CD8-positive, alpha-beta memory T cell (primary cell): ENCODE measurements around the gene NDUFB10. TPM values are rescaled to one million over a fixed set of nuclear protein-coding genes. Genes with fewer than 3 reads are reported as not detected.

Experiments used
- CTCF ChIA-PET: fragments of 350-600 bp; sonication (Branson Sonifier 250); formaldehyde crosslinking; loops from one replicate; lab custom pipeline; 2021; ENCODE audit warnings: antibody characterized with exemption; lab: Charles Lee
- POLR2A ChIA-PET: fragments of 350-600 bp; sonication (Branson Sonifier 250); formaldehyde crosslinking; loops from one replicate; lab custom pipeline; 2021; ENCODE audit warnings: antibody characterized with exemption; lab: Charles Lee
- DNase-seq, 5 donors: peaks; one replicate each; pipeline versions ENCODE4 v3.0.0 to v3.0.0-alpha.2; 2020 to 2022; ENCODE audit warnings: mixed read lengths in 1 of 5
- H3K27ac ChIP-seq: one replicate; pipeline ENCODE4 v1.7.0; 2013; ENCODE audit warnings: low read depth, mild to moderate bottlenecking, low read length, moderate library complexity
- H3K27me3 ChIP-seq: 2 replicates; pipeline ENCODE4 v1.7.0; 2013; ENCODE audit warnings: low read length, mild to moderate bottlenecking; ENCODE audit not compliant: insufficient read depth, poor library complexity, severe bottlenecking
- H3K36me3 ChIP-seq: 2 replicates; pipeline ENCODE4 v1.7.0; 2013; ENCODE audit warnings: mild to moderate bottlenecking, low read length, moderate library complexity; ENCODE audit not compliant: insufficient read depth
- H3K4me1 ChIP-seq: 2 replicates; pipeline ENCODE4 v1.7.0; 2013; ENCODE audit warnings: mild to moderate bottlenecking, low read length, moderate library complexity; ENCODE audit not compliant: insufficient read depth
- H3K4me3 ChIP-seq: 2 replicates; pipeline ENCODE4 v1.7.0; 2013; ENCODE audit warnings: mild to moderate bottlenecking, low read length
- H3K9me3 ChIP-seq: 2 replicates; pipeline ENCODE4 v1.7.0; 2013; ENCODE audit warnings: mild to moderate bottlenecking, low read length
- H3K27ac Mint-ChIP-seq, 8 donors: one replicate each; pipeline ENCODE4 v1.8.0; 2020 to 2021; ENCODE audit warnings: mixed read lengths in 8 of 8, mild to moderate bottlenecking in 6 of 8, inconsistent platforms in 3 of 8, moderate library complexity in 3 of 8
- H3K27me3 Mint-ChIP-seq, 2 donors: one replicate each; pipeline ENCODE4 v1.8.0; 2020 to 2021; ENCODE audit warnings: mixed read lengths in 2 of 2, mild to moderate bottlenecking in 1 of 2, moderate library complexity in 1 of 2
- H3K36me3 Mint-ChIP-seq, 3 donors: one replicate each; pipeline ENCODE4 v1.8.0; 2020 to 2021; ENCODE audit warnings: mixed read lengths in 3 of 3, inconsistent platforms in 1 of 3, mild to moderate bottlenecking in 1 of 3
- H3K4me1 Mint-ChIP-seq, 3 donors: one replicate each; pipeline ENCODE4 v1.8.0; 2020 to 2021; ENCODE audit warnings: mixed read lengths in 3 of 3, inconsistent platforms in 1 of 3, mild to moderate bottlenecking in 1 of 3
- H3K4me3 Mint-ChIP-seq, 7 donors: one replicate each; pipeline ENCODE4 v1.8.0; 2020 to 2021; ENCODE audit warnings: mixed read lengths in 7 of 7, mild to moderate bottlenecking in 6 of 7, moderate library complexity in 4 of 7, inconsistent platforms in 2 of 7
- H3K9me3 Mint-ChIP-seq, 5 donors: one replicate each; pipeline ENCODE4 v1.8.0; 2020 to 2022; ENCODE audit warnings: mixed read lengths in 5 of 5, mild to moderate bottlenecking in 3 of 5, moderate library complexity in 2 of 5, inconsistent platforms in 1 of 5
- polyA plus RNA-seq: library from polyadenylated mRNA; unstranded; fragments of 300-500 nt; fragmentation: Illumina TruSeq; gene quantifications from one replicate; pipeline ENCODE4 v1.2.3, GENCODE V29; 2021
- total RNA-seq, 2 experiments: library from RNA; stranded (reverse); gene quantifications; one replicate each; pipeline ENCODE4 v1.2.3, GENCODE V29; 2021

NDUFB10 gene
- total and polyA plus RNA-seq, 3 experiments from 2014 or later = 150 to 236 (median 152) TPM

GRCh38 chr16:1920727-1921171 is 38.6 kb upstream of the NDUFB10 start:
- no peak overlapping the region for H3K4me3 ChIP-seq

DNA sequence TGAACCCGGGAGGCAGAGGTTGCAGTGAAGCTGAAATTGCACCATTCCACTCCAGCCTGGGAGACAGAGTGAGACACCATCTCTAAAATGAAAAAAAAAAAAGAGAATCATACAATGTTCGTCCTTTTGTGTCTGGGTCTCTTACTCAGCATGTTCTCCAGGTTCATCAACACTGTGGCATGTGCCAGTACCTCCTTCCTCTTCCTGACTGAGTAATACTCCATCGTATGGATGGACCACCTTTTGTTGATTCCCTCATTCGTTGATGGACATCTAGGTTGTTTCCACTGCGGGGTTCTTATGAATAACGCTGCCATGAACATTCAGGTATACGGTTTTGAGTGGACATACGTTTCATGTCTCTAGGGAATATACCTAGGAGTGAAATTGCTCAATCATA is 37.0 kb upstream of the NDUFB10 start:
- CTCF ChIA-PET = no interaction called here
- H3K4me1 ChIP-seq = no peaks in the 10 kb centered on the region
- H3K9me3 ChIP-seq = no peaks in the 10 kb centered on the region
- no peak overlapping the region for H3K4me3 ChIP-seq
- Mint-ChIP-seq H3K4me1 (no peaks in the 10 kb centered on the region), H3K36me3 (peaks cover 0 to 1% (median 0%) of the 10 kb centered on the region in 3 donors), H3K27me3 (peaks cover 33 to 43% of the 10 kb centered on the region in 2 donors), H3K27ac (no peak overlapping the region), H3K4me3 (no peak overlapping the region), H3K9me3 (no peaks in the 10 kb centered on the region)
- POLR2A ChIA-PET = no interaction called here
- H3K36me3 ChIP-seq = no peaks in the 10 kb centered on the region
- peaks cover 26% of the 10 kb centered on the region for H3K27me3 ChIP-seq
- no peak overlapping the region for H3K27ac ChIP-seq
- DNase-seq = no peak

More at GRCh38 chr16:1920727-1921171, 38.6 kb upstream of the NDUFB10 start:
- POLR2A ChIA-PET = no interaction called here
- H3K9me3 ChIP-seq = no peaks in the 10 kb centered on the region
- peaks cover 26% of the 10 kb centered on the region for H3K27me3 ChIP-seq
- no peaks in the 10 kb centered on the region for H3K36me3 ChIP-seq
- no peaks in the 10 kb centered on the region for H3K4me1 ChIP-seq
- CTCF ChIA-PET = no interaction called here
- H3K27ac ChIP-seq = no peak overlapping the region
- peaks cover 0 to 1% (median 0%) of the 10 kb centered on the region in 3 donors for H3K36me3 Mint-ChIP-seq
- no peak for DNase-seq
- H3K4me1 Mint-ChIP-seq = no peaks in the 10 kb centered on the region
- peaks cover 37 to 57% of the 10 kb centered on the region in 2 donors for H3K27me3 Mint-ChIP-seq
- no peaks in the 10 kb centered on the region for H3K9me3 Mint-ChIP-seq
- H3K4me3 Mint-ChIP-seq = no peak overlapping the region
- no peak overlapping the region for H3K27ac Mint-ChIP-seq

DNA sequence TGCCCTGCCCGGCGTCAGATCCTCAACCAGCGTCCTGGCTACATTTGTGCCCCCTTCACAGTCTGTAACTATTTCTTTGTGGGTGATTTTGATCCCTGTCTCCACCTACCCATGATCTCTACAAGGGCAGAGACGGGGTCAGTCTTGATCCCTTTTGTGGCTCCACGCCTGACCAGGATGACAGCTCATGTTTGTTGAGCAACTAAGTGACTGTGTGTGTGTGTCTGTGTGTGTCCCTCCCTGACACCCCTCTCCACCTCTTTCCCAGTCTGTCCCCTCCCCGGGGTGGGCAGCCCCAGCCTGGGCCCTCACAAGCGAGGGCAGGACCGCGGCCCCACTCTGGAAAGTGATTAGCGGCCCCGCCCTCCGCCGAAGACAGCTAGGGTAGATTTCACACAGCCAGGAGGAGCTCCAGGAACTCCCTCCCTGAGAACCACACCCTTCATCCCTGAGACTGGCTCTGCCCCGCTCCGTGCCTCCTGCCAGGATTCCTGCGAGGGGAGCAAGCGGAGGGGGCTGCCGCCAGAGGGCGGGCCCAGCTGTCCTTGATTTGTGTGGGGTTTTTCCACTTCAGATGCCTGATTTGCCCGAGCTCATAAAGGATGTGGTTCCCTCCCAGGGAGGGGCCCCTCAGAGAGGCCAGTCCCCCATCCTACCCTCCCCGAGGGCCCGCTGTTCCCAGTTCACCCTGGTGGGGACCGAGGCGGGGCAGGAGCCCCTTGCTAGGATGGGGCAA is 35.9 kb upstream of the NDUFB10 start:
- H3K27me3 Mint-ChIP-seq = peaks cover 33 to 43% of the 10 kb centered on the region in 2 donors
- POLR2A ChIA-PET = no interaction called here
- CTCF ChIA-PET = interaction anchor here (1.4 kb wide), 1 partner anchor 50 kb away, joined by 4 read pairs; no protein-coding TSS in a partner anchor
- no peak for DNase-seq
- Histone ChIP-seq H3K9me3 (no peaks in the 10 kb centered on the region), H3K4me3 (no peak overlapping the region), H3K4me1 (no peaks in the 10 kb centered on the region), H3K27ac (no peak overlapping the region), H3K36me3 (no peaks in the 10 kb centered on the region), H3K27me3 (peaks cover 26% of the 10 kb centered on the region)
- H3K9me3 Mint-ChIP-seq = no peaks in the 10 kb centered on the region
- H3K27ac Mint-ChIP-seq = peak overlapping the region in 1 of 8 donors; percentile 63
- peaks cover 0 to 1% (median 0%) of the 10 kb centered on the region in 3 donors for H3K36me3 Mint-ChIP-seq
- no peaks in the 10 kb centered on the region for H3K4me1 Mint-ChIP-seq
- H3K4me3 Mint-ChIP-seq = peak overlapping the region in 1 of 7 donors; percentile 58

GRCh38 chr16:1924095-1924494 is 35.2 kb upstream of the NDUFB10 start:
- H3K4me1 ChIP-seq = no peaks in the 10 kb centered on the region
- ChIA-PET CTCF (interaction anchor here (1.4 kb wide), 1 partner anchor 51 kb away, joined by 4 read pairs; no protein-coding TSS in a partner anchor), POLR2A (no interaction called here)
- H3K36me3 ChIP-seq = no peaks in the 10 kb centered on the region
- H3K4me3 Mint-ChIP-seq = peak overlapping the region in 1 of 7 donors; percentile 58
- H3K27me3 ChIP-seq = peaks cover 23% of the 10 kb centered on the region
- no peak overlapping the region for H3K27ac ChIP-seq
- DNase-seq = no peak
- no peaks in the 10 kb centered on the region for H3K9me3 Mint-ChIP-seq
- H3K36me3 Mint-ChIP-seq = peaks cover 0 to 1% (median 0%) of the 10 kb centered on the region in 3 donors
- no peak overlapping the region for H3K4me3 ChIP-seq
- peaks cover 33 to 39% of the 10 kb centered on the region in 2 donors for H3K27me3 Mint-ChIP-seq
- no peaks in the 10 kb centered on the region for H3K9me3 ChIP-seq
- H3K27ac Mint-ChIP-seq = peak overlapping the region in 1 of 8 donors; percentile 63
- H3K4me1 Mint-ChIP-seq = peaks cover 1 to 2% (median 2%) of the 10 kb centered on the region in 3 donors

DNA sequence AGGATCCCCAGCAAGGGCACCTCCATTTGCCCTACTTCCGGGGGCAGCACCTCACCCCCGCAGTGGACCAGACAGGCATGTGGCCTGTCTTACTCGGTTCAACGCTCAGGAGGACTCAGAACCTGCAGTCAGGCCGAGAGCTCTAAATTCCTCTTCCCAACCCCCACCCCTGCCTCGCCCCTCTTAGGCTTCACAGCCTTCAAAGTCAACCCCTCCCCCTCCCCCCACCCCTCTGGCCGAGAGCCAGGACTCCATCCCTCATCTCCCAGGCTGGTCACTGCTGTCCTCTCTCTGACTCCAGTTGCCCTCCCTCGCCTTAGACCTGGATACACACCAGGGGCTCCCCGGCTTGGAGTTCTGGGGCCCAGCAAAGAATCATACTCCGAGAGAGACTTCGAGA is 33.1 kb upstream of the NDUFB10 start:
- DNase-seq = no peak
- peaks cover 23 to 24% of the 10 kb centered on the region in 2 donors for H3K27me3 Mint-ChIP-seq
- POLR2A ChIA-PET = no interaction called here
- no peak overlapping the region for H3K4me3 Mint-ChIP-seq
- H3K27me3 ChIP-seq = peaks cover 11% of the 10 kb centered on the region
- H3K36me3 Mint-ChIP-seq = peaks cover 0 to 1% (median 0%) of the 10 kb centered on the region in 3 donors
- no peak overlapping the region for H3K4me3 ChIP-seq
- H3K4me1 ChIP-seq = peaks cover 4% of the 10 kb centered on the region
- H3K4me1 Mint-ChIP-seq = peaks cover 2 to 4% (median 3%) of the 10 kb centered on the region in 3 donors
- H3K9me3 ChIP-seq = no peaks in the 10 kb centered on the region
- no peak overlapping the region for H3K27ac Mint-ChIP-seq
- H3K36me3 ChIP-seq = no peaks in the 10 kb centered on the region
- no peak overlapping the region for H3K27ac ChIP-seq
- CTCF ChIA-PET = no interaction called here
- H3K9me3 Mint-ChIP-seq = no peaks in the 10 kb centered on the region

- H3K27me3 Mint-ChIP-seq = peaks cover 3 to 8% of the 10 kb centered on the region in 2 donors
- ChIA-PET CTCF (interaction anchor here (0.7 to 2.3 kb wide), 14 partner anchors 9 to 223 kb away, joined by 3 to 9 read pairs (median 3); partner anchors contain the start of genes MAPK8IP3, MSRB1, NUBP2 and RPS2), POLR2A (interaction anchor here (0.6 kb wide), 1 partner anchor 30 kb away, joined by 6 read pairs; the partner anchor contains the start of gene NDUFB10)
- no peaks in the 10 kb centered on the region for H3K36me3 Mint-ChIP-seq
- peak overlapping the region in 3 of 8 donors; percentile 52 to 83 (median 83) for H3K27ac Mint-ChIP-seq
- Histone ChIP-seq H3K27ac (peak overlapping the region; percentile 38), H3K4me3 (no peak overlapping the region), H3K4me1 (peaks cover 4% of the 10 kb centered on the region), H3K27me3 (no peaks in the 10 kb centered on the region), H3K9me3 (no peaks in the 10 kb centered on the region), H3K36me3 (no peaks in the 10 kb centered on the region)
- H3K4me1 Mint-ChIP-seq = peaks cover 2 to 4% (median 3%) of the 10 kb centered on the region in 3 donors
- no peaks in the 10 kb centered on the region for H3K9me3 Mint-ChIP-seq
- DNase-seq = peak in 1 of 5 donors; percentile 19
- H3K4me3 Mint-ChIP-seq = peak overlapping the region; percentile 63 to 81 (median 78)
These were observed 30.2 kb upstream of the NDUFB10 start for GRCh38 chr16:1929105-1929504.

DNA sequence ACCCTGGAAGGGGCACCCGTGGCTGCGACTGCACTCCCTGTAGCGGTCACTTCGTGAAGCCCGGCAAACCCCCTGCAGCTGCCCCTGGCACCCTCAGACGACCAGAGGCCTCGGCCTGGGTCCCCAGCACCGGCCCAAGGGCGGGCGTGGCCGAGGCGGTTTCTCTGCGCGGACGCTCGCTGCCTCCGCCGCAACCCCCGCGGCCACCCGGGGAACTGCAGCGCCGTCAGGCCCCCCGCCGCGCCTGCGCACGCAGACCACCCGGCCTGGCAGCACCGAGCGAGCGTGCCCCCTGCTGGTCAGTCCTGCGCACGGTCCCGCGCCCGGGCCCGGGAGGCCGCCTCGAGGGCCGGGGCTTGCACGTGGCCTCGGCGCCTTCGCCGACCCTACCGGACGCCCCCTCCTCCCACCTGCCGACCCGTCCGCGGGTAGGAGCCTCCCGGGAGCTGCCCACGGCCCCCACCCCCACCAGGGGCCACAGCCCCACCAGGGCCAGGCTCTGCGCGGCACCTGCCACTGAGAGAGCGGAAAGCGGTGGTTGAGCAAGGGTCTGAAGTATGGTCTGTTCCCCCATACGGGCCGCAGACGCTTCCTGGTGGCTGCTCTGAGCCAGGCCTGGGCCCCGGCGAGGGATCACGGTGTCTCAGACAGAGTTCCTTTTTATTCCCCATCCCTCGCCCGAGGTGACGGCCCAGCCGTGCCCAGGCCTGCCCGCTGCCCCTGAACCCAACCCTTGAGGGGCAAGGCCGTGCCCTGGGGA is 29.6 kb upstream of the NDUFB10 start:
- no peaks in the 10 kb centered on the region for H3K9me3 ChIP-seq
- peak overlapping the region; percentile 38 for H3K27ac ChIP-seq
- peaks cover 2 to 4% (median 3%) of the 10 kb centered on the region in 3 donors for H3K4me1 Mint-ChIP-seq
- DNase-seq = peak; percentile 88 to 93 (median 90)
- H3K4me1 ChIP-seq = peaks cover 4% of the 10 kb centered on the region
- no peak overlapping the region for H3K27ac Mint-ChIP-seq
- POLR2A ChIA-PET = interaction anchor here (0.6 kb wide), 1 partner anchor 30 kb away, joined by 6 read pairs; the partner anchor contains the start of gene NDUFB10
- H3K27me3 Mint-ChIP-seq = peaks cover 1% of the 10 kb centered on the region in 2 donors
- H3K27me3 ChIP-seq = no peaks in the 10 kb centered on the region
- H3K4me3 ChIP-seq = no peak overlapping the region
- CTCF ChIA-PET = interaction anchor here (0.7 to 2.3 kb wide), 10 partner anchors 9 to 224 kb away, joined by 3 to 9 read pairs (median 3); partner anchors contain the start of genes MAPK8IP3, MSRB1, NUBP2 and RPS2
- H3K9me3 Mint-ChIP-seq = no peaks in the 10 kb centered on the region
- no peaks in the 10 kb centered on the region for H3K36me3 Mint-ChIP-seq
- H3K4me3 Mint-ChIP-seq = peak overlapping the region in 4 of 7 donors; percentile 34 to 72 (median 60)
- H3K36me3 ChIP-seq = no peaks in the 10 kb centered on the region
